Fibroblast of pulmonary artery (primary cell): ENCODE measurements around the gene TPST1.

ENCODE experiments used
- DNase-seq: peaks from one replicate; pipeline ENCODE4 v3.0.0-alpha.2; 2010; ENCODE audit warnings: low read depth
- H3K4me3 ChIP-seq: replicated peaks from 2 replicates; pipeline ENCODE4 v1.5.1; 2011; ENCODE audit warnings: low read depth, mild to moderate bottlenecking, control low read depth, low read length, moderate library complexity
- CTCF ChIP-seq: IDR thresholded peaks from 2 replicates; pipeline ENCODE4 v1.5.1; 2011; ENCODE audit warnings: mild to moderate bottlenecking, control low read depth, low read length, inconsistent platforms; ENCODE audit errors: missing control alignments

Gene TPST1

GRCh38 chr7:66282591-66282935, 77.4 kb downstream of the TPST1 start:
- TF ChIP-seq CTCF = no peak
- H3K4me3 ChIP-seq = no peak overlapping the region
- no peak for DNase-seq

GRCh38 chr7:66283003-66283920, 78.1 kb downstream of the TPST1 start:
- no peak overlapping the region for H3K4me3 ChIP-seq
- DNase-seq = peak; percentile 79
- no peak for TF ChIP-seq CTCF

GRCh38 chr7:66296001-66296521, 90.9 kb downstream of the TPST1 start:
- peak; percentile 64 for DNase-seq
- TF ChIP-seq CTCF = no peak

GRCh38 chr7:66296557-66296956, 91.4 kb downstream of the TPST1 start:
- no peak for TF ChIP-seq CTCF
- H3K4me3 ChIP-seq = no peak overlapping the region
- peak; percentile 55 for DNase-seq

More at GRCh38 chr7:66296001-66296521, 90.9 kb downstream of the TPST1 start:
- H3K4me3 ChIP-seq = no peak overlapping the region

- H3K4me3 ChIP-seq = no peak overlapping the region
- TF ChIP-seq CTCF = no peak
- DNase-seq = no peak
Observed at GRCh38 chr7:66297579-66297978, 92.4 kb downstream of the TPST1 start.

- no peak overlapping the region for H3K4me3 ChIP-seq
- DNase-seq = peak; percentile 66
Observed at GRCh38 chr7:66301249-66301648, 96.1 kb downstream of the TPST1 start.

More at GRCh38 chr7:66301249-66301648, 96.1 kb downstream of the TPST1 start:
- no peak for TF ChIP-seq CTCF
